Left renal pelvis (tissue), 4 donors: ENCODE results near the gene EMID1. TPM values are rescaled to one million over a fixed set of nuclear protein-coding genes. Genes with fewer than 3 reads are reported as not detected.

Experiments
- DNase-seq, 4 donors: peaks; one replicate each; pipeline ENCODE4 v3.0.0-alpha.2; 2013; ENCODE audit warnings: low read depth in 4 of 4, low spot score in 3 of 4
- polyA plus RNA-seq, 4 donors: library from polyadenylated mRNA; unstranded; fragments of 120-200 nt; gene quantifications; one replicate each; pipeline ENCODE4 v1.2.1, GENCODE V29; 2013; ENCODE audit not compliant: insufficient read length in 4 of 4

The EMID1 gene
- polyA plus RNA-seq, 4 donors = 7.7 to 122 (median 66.6) TPM

DNA sequence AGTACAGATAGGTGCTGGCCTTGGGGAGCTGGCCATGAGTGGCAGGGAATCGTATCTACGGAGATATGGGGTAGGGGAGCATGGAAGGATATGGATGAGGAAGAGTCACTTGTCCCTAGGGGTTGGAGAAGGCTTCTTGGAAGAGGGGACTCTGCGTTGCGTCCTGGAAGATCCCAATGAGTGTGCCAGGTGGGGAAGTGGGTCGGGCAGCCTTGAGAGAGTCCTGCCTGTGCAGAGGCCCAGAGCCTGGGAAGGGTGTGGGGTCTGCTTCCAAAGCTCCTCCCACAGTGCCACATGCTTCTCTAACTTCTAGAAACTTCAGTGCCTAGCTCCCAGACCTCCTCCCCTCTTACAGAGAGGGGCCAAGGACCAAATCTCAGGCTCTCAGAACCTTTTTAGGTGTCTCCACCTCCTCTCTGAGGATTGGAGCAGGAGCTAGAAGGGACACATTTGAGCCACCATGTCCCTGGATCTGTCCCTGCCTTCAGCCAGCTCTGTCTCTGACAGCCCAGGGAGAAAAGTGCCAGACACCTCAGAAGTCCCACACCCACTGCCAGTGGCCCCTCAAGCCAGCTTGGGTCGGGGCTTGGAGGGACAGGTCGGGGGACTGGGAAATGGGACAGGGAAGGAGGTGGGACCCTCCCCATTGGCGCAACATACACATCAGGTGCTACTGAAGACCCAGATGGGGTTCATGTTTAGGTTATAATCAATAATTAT is 51.1 kb downstream of the EMID1 start:
- DNase-seq = no peak

DNA sequence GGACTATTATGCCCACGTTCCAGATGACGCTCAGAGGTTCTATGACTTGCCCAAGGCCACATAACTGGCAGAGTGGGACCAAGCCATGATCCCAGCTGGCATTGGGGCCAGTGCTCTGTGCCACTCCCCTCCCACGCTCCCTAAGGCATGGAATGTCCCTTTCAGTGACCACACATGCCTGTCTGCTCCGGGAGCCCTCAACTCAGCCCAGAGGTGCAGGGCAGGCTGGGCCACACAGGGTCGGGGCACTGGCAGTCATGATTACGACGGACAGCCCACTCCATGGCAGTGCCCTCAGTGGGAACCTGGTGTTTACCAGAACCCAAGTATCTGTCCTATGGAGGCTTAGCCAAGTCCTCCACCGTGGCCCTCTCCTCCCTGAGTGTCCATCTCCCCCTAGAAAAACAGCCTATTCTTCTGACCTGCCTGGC is 52.1 kb downstream of the EMID1 start:
- DNase-seq = no peak

- DNase-seq = no peak
These were observed 52.9 kb downstream of the EMID1 start for GRCh38 chr22:29258407-29259252.

- DNase-seq = no peak
These were observed 53.7 kb downstream of the EMID1 start for GRCh38 chr22:29259253-29259899.

DNA sequence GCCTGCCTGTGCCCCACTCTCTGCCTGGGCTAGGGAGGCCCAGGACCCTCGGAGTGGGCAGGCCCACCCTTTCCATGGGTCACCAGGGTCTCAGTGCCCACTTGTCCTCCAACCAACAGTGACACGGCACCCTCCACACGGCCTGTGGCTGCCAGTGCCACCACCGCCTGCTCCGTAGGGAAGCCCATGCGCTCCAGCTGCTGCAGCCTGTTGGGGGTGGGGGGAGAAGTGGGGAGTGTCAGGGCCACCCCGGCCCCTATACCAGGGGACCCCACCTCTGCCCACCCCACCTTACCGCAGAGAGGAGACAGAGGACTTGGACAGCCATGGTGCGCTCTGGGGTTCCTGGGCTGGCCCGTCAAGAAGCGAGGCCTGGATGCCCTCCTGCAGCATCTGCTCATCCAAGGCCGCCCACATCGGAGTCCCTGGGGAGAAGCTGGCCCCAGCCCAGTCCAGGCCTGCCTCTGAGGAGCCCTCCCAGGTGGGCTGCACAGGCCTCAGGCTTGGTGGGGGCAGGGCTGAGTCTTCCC is 54.4 kb downstream of the EMID1 start:
- no peak for DNase-seq

- DNase-seq = no peak
These were observed 55.1 kb downstream of the EMID1 start for GRCh38 chr22:29260601-29261315.

GRCh38 chr22:29263791-29264276 is 58.1 kb downstream of the EMID1 start:
- no peak for DNase-seq

- no peak for DNase-seq
These were observed 59.6 kb downstream of the EMID1 start for GRCh38 chr22:29265305-29265704.

DNA sequence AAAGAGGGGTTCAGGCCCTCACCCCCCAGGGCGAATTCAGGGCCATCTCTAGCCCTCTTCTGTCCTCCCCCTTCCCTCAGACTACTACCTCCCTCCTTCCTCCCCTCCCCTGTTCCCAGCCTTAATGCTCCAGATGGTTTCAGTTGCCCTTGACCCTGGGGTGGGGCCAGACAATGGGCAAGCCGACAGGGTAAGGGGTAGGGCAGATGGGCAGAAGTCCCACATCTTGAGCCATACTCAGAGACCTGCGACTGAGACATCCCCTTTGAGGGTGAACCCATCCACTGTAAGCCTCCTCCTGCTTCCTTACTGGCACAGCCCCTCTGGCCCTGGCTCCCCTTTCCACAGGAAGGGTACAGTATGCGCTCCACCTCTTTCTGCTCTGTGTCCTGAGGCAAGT is 60.2 kb downstream of the EMID1 start:
- no peak for DNase-seq

DNA sequence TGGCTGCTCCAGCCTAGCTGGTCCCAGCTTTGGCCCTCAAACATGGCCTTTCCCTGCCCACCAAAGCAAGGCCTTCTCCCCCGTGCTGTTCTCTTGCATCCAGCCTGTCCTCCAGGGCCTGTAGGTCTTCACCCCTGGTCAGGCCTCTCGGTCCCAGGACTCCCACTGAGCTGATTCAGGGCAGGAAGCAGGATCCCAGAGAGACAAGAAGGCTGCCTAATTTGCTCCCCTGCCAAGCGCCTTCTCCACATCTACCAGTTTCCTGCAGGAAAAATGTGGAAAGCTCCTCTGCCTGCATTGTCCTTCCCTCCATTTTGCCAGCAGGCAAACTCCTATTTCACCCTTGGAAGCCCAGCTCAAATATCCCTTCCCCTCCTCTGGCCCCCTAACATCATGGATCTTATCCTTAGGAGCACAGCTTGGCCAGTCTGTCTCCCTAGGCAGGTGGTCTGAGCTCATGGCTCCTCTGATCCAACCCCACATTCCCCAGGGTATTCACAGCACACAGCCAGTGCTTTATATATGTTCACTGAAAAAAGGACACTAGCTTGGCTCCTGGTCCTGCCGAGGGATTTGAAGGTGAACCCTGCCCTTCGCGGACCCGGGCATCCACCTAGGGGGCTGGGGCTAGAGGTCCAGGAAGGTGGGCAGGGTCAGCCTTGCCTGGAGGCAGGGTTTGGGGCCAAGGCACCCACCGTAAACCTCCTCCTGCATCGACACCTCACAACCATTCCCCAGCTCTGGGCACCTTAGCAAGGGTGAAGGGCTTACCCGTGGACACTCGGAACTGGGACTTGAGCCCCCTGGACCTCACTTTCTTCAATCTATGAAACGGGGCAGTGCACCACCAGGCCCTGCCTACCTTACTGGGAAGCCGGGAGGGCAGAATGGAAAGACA is 61.1 kb downstream of the EMID1 start:
- DNase-seq = no peak

- no peak for DNase-seq
These were observed 61.8 kb downstream of the EMID1 start for GRCh38 chr22:29267462-29267857.

DNA sequence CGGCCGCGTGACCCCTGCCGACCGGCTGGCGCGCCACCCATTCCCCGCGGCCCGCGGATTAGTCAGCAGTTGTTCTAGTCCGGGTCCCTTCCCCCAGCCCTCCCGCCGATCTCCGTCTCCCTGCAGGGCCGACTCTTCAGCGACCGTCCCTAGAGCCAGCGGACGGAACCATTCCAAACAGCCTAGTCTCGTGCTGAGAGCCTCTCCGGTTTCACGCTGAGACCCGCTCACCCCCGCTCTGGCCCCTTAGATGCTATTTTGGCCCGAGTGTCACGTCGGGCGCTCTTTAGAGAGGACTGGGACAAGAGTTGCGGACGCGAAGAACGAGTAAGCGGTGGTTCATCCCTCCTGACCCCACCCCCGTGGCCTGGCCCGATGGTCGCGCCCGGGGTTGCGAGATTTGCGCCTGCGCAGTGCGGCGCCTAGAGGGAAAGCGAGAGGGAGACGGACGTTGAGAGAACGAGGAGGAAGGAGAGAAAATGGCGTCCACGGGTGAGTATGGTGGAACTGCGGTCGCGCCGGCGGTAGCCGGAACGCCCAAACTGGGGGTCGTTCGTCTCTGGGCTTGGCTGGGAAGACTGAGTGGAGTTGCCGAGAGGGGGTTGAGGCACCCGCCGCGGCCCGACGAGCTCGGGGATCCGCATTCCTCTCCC is 62.3 kb downstream of the EMID1 start, which contains the start of the genes EWSR1 and RHBDD3:
Gene EWSR1 (plus strand): TSS at position 411 of the 653 bp plus-strand sequence. CDS start 69 bp downstream, at position 480.
Gene RHBDD3 (minus strand): TSS at position 124 of the 653 bp plus-strand sequence. CDS start 2,355 bp downstream, outside the sequence.
- DNase-seq = peak; percentile 92 to 94 (median 92)

DNA sequence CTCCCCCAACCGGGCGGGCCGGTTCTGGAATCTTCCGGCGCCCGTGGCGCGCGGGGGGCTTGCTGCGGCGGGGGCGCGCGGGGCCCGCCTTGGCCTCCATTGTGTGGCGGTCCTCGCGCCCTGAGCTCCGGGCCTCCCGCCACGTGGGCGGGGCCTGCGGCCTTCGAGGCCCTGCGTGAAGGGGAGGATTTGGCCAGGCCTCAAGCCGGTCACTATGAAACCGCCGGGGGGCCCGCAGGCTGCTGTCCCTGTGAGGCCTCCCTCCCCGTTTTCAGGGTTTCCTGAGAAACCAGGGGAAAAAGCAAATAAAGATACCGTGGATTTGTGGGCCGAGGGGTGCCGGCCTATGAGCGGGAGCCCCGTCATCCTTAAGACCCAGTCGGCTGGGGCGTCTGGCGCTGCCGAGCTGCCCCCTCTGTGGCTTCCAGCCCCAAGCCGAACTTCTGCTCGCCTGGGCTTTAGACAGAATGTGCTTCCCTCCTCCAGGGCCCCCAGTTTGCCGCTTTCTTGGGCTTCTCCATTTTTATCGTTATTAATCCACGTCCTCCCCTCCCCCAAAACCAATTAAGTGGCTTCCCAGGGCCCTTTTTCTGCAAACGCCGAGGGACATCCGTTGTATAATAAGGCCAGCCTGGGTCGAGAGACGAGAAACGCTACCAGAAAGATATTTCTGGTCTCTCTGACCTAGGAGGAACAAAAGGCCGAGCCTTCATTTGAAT is 63.0 kb downstream of the EMID1 start:
- DNase-seq = peak in 2 of 4 donors; percentile 36 to 42

GRCh38 chr22:29269230-29269604 is 63.5 kb downstream of the EMID1 start:
- no peak for DNase-seq

GRCh38 chr22:29269731-29270474 is 64.2 kb downstream of the EMID1 start:
- DNase-seq = no peak

- no peak for DNase-seq
These were observed 65.0 kb downstream of the EMID1 start for GRCh38 chr22:29270475-29271271.
